ENCODE measurements around the gene PCDHB6. TPM values are rescaled to one million over a fixed set of nuclear protein-coding genes. Genes with fewer than 3 reads are reported as not detected.
"Not testable (repeated sequence)": the region's sequence is repeated elsewhere in the genome, so short reads cannot be mapped to it uniquely, and the experiment has no call there.

Gene PCDHB6
- 1 to 10 TPM; 3.2 to 3.8 TPM for total RNA-seq

DNA sequence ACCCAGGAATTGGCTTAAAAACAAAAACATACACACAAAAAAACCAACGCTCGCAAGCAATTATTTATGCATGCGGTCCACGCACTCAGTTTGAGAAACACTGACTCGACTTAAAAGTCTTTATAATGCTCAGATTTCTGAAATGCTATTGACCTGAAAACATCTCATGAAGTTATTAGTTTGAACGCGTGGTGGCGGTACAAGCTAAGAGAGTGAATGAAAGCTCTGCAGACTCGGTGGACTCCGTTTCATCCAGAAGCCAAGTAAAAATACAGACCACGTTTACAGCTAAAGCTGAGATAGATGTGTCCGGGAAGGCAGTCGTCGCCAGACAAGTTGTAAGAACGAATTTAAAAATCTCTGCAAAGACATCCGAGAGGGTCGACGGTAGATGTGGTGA, at the start of gene PCDHB6:
PCDHB6 (plus strand) TSS at position 246 of the 400 bp plus-strand sequence. CDS start 201 bp downstream, outside the sequence.
- Histone ChIP-seq H3K4me3 (peak within 1 kb of the TSS; percentile 20), H3K4me1 (ENCODE audit: control insufficient read depth in 1 of 2, low read depth in 2 of 2) (no peaks in the 10 kb centered on the region), H3K36me3 (no peaks in the 10 kb centered on the region), H3K9me3 (peaks cover 58% of the 10 kb centered on the region), H3K27me3 (replicated peaks; ENCODE audit: insufficient read depth) (no peaks in the 10 kb centered on the region), H3K27ac (no peak within 1 kb of the TSS)
- ATAC-seq (ENCODE audit: insufficient number of reproducible peaks, low FRiP score, low read depth), result no peak
- DNase-seq (ENCODE audit: low spot score), result no peak
- TF ChIP-seq, protein P1, sequence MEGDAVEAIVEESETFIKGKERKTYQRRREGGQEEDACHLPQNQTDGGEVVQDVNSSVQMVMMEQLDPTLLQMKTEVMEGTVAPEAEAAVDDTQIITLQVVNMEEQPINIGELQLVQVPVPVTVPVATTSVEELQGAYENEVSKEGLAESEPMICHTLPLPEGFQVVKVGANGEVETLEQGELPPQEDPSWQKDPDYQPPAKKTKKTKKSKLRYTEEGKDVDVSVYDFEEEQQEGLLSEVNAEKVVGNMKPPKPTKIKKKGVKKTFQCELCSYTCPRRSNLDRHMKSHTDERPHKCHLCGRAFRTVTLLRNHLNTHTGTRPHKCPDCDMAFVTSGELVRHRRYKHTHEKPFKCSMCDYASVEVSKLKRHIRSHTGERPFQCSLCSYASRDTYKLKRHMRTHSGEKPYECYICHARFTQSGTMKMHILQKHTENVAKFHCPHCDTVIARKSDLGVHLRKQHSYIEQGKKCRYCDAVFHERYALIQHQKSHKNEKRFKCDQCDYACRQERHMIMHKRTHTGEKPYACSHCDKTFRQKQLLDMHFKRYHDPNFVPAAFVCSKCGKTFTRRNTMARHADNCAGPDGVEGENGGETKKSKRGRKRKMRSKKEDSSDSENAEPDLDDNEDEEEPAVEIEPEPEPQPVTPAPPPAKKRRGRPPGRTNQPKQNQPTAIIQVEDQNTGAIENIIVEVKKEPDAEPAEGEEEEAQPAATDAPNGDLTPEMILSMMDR (IDR thresholded peaks at IDR 0.05), result no peak

DNA sequence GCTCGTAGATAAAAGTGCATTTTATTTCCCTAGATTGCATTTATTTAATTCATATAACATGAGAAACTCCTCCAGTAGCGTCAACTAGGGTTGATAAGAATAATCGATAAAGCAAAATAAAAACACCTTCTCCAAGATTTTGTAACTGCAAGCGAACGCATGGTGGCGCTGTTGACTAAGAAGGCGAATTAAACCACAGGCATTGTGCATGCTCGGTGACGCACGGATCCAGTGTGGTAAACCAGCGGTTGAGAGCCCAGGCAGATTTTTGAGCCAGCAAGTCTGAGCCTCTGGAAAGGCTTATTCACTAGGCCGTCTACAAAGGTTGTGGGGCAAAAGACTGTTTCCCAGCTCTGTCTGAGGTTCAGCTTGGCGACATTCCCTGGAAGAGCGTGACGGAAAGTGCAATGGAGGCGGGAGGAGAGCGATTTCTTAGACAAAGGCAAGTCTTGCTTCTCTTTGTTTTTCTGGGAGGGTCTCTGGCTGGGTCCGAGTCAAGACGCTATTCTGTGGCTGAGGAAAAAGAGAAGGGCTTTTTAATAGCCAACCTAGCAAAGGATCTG, 49.5 kb upstream of the PCDHB6 start, which contains the start of gene PCDHB3:
PCDHB3 (plus strand) TSS at position 231 of the 563 bp plus-strand sequence; CDS start at position 408, 177 bp downstream.
- H3K4me1 ChIP-seq (ENCODE audit: control insufficient read depth in 1 of 2, low read depth in 2 of 2), result no peaks in the 10 kb centered on the region
- ATAC-seq (ENCODE audit: insufficient number of reproducible peaks, low FRiP score, low read depth) (no peak), DNase-seq (ENCODE audit: low spot score) (no peak)
- no peaks in the 10 kb centered on the region for H3K27me3 ChIP-seq (replicated peaks; ENCODE audit: insufficient read depth)
- TF ChIP-seq, protein P1 (IDR thresholded peaks at IDR 0.05), result no peak
- H3K9me3 ChIP-seq, result peaks cover 37% of the 10 kb centered on the region
- H3K4me3 ChIP-seq, result peak within 1 kb of the TSS; percentile 19
- no peak within 1 kb of the TSS for H3K27ac ChIP-seq
- no peaks in the 10 kb centered on the region for H3K36me3 ChIP-seq

DNA sequence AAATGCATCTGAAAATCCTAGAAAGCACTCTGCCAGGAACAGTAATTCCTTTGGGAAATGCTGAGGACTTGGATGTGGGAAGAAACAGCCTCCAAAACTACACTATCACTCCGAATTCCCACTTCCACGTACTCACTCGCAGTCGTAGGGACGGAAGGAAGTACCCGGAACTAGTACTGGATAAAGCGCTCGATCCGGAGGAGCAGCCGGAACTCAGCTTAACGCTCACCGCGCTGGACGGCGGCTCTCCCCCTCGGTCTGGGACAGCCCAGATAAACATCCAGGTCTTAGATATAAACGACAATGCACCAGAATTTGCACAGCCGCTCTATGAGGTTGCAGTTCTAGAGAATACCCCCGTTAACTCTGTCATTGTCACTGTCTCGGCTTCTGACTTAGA, 48.8 kb upstream of the PCDHB6 start:
- H3K9me3 ChIP-seq, result peaks cover 31% of the 10 kb centered on the region
- DNase-seq (ENCODE audit: low spot score) (no peak), ATAC-seq (ENCODE audit: insufficient number of reproducible peaks, low FRiP score, low read depth) (no peak)
- no peaks in the 10 kb centered on the region for H3K4me1 ChIP-seq (ENCODE audit: control insufficient read depth in 1 of 2, low read depth in 2 of 2)
- no peak overlapping the region for H3K27ac ChIP-seq
- H3K36me3 ChIP-seq, result no peaks in the 10 kb centered on the region
- TF ChIP-seq, protein P1 (IDR thresholded peaks at IDR 0.05), result no peak
- H3K4me3 ChIP-seq, result peak overlapping the region; percentile 6
- H3K27me3 ChIP-seq (replicated peaks; ENCODE audit: insufficient read depth), result no peaks in the 10 kb centered on the region

DNA sequence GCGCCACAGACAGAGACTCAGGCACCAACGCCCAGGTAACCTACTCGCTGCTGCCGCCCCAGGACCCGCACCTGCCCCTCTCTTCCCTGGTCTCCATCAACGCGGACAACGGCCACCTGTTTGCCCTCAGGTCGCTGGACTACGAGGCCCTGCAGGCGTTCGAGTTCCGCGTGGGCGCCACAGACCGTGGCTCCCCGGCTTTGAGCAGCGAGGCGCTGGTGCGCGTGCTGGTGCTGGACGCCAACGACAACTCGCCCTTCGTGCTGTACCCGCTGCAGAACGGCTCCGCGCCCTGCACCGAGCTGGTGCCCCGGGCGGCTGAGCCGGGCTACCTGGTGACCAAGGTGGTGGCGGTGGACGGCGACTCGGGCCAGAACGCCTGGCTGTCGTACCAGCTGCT, 47.8 kb upstream of the PCDHB6 start:
- not testable (repeated sequence) for H3K4me3 ChIP-seq; DNase-seq (ENCODE audit: low spot score); ATAC-seq (ENCODE audit: insufficient number of reproducible peaks, low FRiP score, low read depth); H3K36me3 ChIP-seq; H3K27ac ChIP-seq; H3K4me1 ChIP-seq (ENCODE audit: control insufficient read depth in 1 of 2, low read depth in 2 of 2); H3K27me3 ChIP-seq (replicated peaks; ENCODE audit: insufficient read depth)
- H3K9me3 ChIP-seq, result peaks cover 31% of the 10 kb centered on the region

DNA sequence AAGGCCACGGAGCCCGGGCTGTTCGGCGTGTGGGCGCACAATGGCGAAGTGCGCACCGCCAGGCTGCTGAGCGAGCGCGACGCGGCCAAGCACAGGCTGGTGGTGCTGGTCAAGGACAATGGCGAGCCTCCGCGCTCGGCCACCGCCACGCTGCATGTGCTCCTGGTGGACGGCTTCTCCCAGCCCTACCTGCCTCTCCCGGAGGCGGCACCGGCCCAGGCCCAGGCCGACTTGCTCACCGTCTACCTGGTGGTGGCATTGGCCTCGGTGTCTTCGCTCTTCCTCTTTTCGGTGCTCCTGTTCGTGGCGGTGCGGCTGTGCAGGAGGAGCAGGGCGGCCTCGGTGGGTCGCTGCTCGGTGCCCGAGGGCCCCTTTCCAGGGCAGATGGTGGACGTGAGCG, 47.4 kb upstream of the PCDHB6 start:
- H3K27me3 ChIP-seq (replicated peaks; ENCODE audit: insufficient read depth); DNase-seq (ENCODE audit: low spot score); H3K4me1 ChIP-seq (ENCODE audit: control insufficient read depth in 1 of 2, low read depth in 2 of 2); H3K36me3 ChIP-seq; H3K4me3 ChIP-seq; H3K27ac ChIP-seq; ATAC-seq (ENCODE audit: insufficient number of reproducible peaks, low FRiP score, low read depth): not testable (repeated sequence)
- H3K9me3 ChIP-seq, result peaks cover 30% of the 10 kb centered on the region

DNA sequence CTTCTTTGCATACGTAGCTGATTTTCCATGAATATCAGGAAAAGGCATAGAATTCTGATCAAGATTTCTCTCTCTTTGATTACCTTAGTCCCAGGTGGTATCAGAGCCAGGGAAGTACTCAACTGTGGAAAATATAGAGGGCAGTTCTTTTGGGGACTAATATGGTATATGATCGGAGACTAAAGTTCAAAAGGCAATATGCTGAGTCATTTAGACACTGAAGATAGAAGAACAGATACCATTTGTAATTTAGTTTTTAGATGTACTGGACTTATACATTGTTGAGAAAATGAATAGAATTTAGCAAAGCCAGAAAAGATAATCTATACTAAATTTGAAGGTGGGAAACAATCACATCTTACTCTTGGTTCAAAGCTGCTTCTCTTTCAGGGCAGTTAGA, 44.5 kb upstream of the PCDHB6 start:
- DNase-seq (ENCODE audit: low spot score), result no peak
- H3K4me1 ChIP-seq (ENCODE audit: control insufficient read depth in 1 of 2, low read depth in 2 of 2), result no peaks in the 10 kb centered on the region
- H3K4me3 ChIP-seq, result no peak overlapping the region
- H3K27me3 ChIP-seq (replicated peaks; ENCODE audit: insufficient read depth), result no peaks in the 10 kb centered on the region
- TF ChIP-seq, protein P1 (IDR thresholded peaks at IDR 0.05), result no peak
- no peaks in the 10 kb centered on the region for H3K36me3 ChIP-seq
- H3K27ac ChIP-seq, result no peak overlapping the region
- H3K9me3 ChIP-seq, result peaks cover 15% of the 10 kb centered on the region
- no peak for ATAC-seq (ENCODE audit: insufficient number of reproducible peaks, low FRiP score, low read depth)

All from thoracic aorta (tissue), 2 donors.